ENCODE data around the gene CRISP1.
A peak's percentile ranks its signal among the peaks of the same experiment; 100 is the strongest.
"Not testable (repeated sequence)": the region's sequence is repeated elsewhere in the genome, so short reads cannot be mapped to it uniquely, and the experiment has no call there.

Gene CRISP1, protein sequence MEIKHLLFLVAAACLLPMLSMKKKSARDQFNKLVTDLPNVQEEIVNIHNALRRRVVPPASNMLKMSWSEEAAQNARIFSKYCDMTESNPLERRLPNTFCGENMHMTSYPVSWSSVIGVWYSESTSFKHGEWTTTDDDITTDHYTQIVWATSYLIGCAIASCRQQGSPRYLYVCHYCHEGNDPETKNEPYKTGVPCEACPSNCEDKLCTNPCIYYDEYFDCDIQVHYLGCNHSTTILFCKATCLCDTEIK

GRCh38 chr6:49866485-49866943 is at the start of gene CRISP1:
CRISP1 (minus strand) TSS chr6:49866535; CDS start chr6:49857400, 9,135 bp downstream.
- no peak for FAIRE-seq

DNA sequence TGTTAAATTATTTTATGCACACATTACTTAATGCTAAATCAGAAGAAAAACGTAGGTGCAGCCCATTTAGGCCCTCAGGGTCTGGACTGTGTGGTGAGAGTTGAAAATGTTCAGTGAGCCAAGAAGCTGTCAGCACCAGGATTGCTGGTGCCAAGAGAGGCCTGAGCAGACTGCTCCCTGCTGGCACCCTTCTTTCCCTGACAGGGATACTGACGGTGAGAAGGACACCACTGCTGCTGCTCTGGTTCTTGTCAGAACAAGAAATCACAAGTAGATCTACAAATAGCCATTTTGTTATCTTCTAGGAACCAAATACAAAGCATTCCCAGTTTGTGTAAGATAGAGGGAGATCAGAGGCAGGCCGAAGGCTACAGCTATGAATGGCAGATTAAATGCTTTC is 48.7 kb upstream of the CRISP1 start:
- FAIRE-seq, result no peak

GRCh38 chr6:49913636-49914375 is 47.5 kb upstream of the CRISP1 start:
- FAIRE-seq, result no peak

GRCh38 chr6:49912196-49912595 is 45.9 kb upstream of the CRISP1 start:
- no peak for FAIRE-seq

- FAIRE-seq, result no peak
Observed at GRCh38 chr6:49911252-49911651, 44.9 kb upstream of the CRISP1 start.

DNA sequence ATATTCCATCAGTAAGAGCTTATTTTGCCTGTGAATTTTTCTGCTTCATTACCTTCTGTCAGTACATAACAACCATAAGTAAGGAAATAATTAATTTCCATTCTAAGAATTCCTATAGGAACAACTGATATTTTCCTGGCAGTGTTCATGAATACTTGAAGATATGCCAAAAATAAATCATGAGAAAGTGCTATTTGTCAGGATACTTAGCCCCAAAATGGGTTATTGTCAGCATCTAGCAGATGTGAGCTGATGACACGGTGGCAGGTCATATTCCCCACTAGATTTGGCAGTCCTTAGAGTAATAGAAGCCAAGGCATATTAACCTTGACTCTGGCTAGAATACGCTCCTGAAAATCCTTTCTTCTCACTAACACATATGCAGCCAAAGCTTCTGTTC is 43.2 kb upstream of the CRISP1 start:
- no peak for FAIRE-seq

DNA sequence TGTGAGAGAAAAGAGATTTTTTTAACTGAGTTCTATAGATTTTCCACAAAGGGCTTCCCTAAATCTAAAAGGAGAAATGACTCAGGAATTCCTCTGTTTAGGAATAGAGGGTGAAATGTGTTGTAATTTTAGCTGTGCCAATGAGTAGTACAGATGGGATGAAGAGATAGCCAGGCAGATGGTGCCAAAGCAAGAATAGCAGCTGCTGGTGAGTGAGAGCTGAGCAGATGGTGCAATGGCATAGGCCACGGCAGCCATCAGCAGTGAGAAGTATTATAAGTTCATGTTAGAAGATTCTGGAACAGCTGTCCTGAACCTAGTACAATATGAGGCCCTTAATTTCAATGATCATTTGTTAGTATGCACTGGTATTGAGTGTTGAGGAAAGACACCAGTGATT is 40.2 kb upstream of the CRISP1 start:
- FAIRE-seq, result no peak

- no peak for FAIRE-seq
Observed at GRCh38 chr6:49905296-49905695, 39.0 kb upstream of the CRISP1 start.

GRCh38 chr6:49902856-49903255 is 36.5 kb upstream of the CRISP1 start:
- no peak for FAIRE-seq

GRCh38 chr6:49898904-49899566 is 32.7 kb upstream of the CRISP1 start:
- no peak for FAIRE-seq

DNA sequence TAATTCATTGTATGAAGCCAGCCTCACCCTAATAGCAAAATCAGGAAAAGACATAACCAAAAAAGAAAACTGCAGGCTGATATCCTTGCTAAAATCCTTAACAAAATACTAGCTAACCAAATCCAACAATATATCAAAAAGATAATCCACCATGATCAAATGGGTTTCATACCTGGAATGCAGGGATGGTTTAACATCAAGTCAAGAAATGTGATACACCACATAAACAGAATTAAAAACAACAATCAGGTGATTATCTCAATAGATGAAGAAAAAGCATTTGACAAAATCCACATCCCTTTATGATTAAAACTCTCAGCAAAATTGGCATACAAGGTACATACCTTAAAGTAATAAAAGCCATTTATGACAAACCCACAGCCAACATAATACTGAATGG is 29.2 kb upstream of the CRISP1 start:
- not testable (repeated sequence) for FAIRE-seq

GRCh38 chr6:49892280-49892679 is 25.9 kb upstream of the CRISP1 start:
- no peak for FAIRE-seq

GRCh38 chr6:49890988-49891387 is 24.7 kb upstream of the CRISP1 start:
- no peak for FAIRE-seq

GRCh38 chr6:49888742-49889431 is 22.6 kb upstream of the CRISP1 start:
- no peak for FAIRE-seq

GRCh38 chr6:49868951-49869529 is 2.7 kb upstream of the CRISP1 start:
- FAIRE-seq, result no peak

GRCh38 chr6:49856282-49856681 is 10.1 kb downstream of the CRISP1 start:
- FAIRE-seq, result no peak

GRCh38 chr6:49855221-49855620 is 11.1 kb downstream of the CRISP1 start:
- no peak for FAIRE-seq

GRCh38 chr6:49852975-49853374 is 13.4 kb downstream of the CRISP1 start:
- no peak for FAIRE-seq

DNA sequence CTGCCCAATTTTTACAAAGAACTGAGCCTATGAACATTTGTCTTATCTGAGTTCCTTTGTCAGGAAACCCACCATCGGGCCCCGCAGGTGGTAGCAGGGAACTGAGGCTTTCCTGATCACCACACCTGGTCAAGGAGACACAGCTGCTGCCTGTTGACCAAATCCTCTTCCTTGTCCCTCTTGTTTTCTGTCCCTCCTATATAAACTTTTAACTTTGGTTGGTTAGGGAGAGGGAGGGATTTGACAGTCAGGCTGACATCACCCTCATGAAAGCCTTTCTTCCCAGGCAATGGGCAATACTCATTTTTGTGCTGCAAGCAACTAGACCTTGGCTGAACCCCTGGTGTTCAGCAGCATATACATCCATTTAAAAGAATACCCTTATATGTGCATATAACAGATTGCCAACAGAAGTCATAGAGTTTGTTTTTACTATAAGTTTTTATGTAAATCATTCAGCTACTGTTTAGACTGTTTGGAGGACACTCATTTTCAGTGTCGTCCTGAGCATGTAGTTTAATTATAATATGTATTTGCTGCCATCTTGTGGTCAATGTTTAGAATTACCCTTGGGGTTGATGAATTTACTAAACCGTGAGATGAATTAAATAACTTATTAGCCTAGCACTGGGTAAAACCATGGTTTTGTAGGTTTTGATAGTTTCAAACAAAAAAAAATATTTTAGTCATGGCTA is 17.0 kb downstream of the CRISP1 start:
- FAIRE-seq, result peak; percentile 99

- FAIRE-seq, result no peak
Observed at GRCh38 chr6:49847673-49848072, 18.7 kb downstream of the CRISP1 start.

- no peak for FAIRE-seq
Observed at GRCh38 chr6:49847014-49847413, 19.3 kb downstream of the CRISP1 start.

DNA sequence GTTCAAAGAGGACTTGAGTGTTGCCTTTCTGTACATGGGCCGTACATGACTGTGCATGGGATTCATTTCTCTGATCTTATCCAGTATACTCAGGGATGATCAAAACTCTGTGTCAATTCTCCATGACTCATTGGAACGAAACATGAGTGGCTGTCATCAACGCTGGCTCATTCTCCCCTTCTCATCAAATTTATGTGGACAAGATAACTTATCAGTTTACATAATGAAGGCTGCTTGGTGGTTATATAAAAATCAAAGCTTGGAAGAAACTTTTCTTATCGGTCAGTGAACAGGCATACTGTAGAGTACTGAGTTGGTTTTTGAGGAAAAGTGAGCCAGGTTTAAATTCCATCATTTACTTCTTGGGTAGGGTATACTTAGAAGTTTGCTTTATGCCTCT is 24.9 kb downstream of the CRISP1 start:
- FAIRE-seq, result no peak

Data from A204.1 (cell line).